B cell (primary cell): ENCODE results near the gene DHRS11.

ENCODE experiments used
- EZH2 ChIP-seq: IDR thresholded peaks from 2 replicates; pipeline ENCODE4 v1.6.1; 2012; ENCODE audit warnings: borderline replicate concordance, low read depth, mild to moderate bottlenecking, moderate library complexity, low read length; ENCODE audit not compliant: insufficient read depth, poor library complexity, severe bottlenecking
- TF ChIP-seq, protein P1 (sequence below): fragments of 200-600 bp; IDR thresholded peaks from one replicate; pipeline ENCODE4 v1.8.0; 2022; ENCODE audit warnings: antibody characterized with exemption, mild to moderate bottlenecking

- TF ChIP-seq, protein P1, sequence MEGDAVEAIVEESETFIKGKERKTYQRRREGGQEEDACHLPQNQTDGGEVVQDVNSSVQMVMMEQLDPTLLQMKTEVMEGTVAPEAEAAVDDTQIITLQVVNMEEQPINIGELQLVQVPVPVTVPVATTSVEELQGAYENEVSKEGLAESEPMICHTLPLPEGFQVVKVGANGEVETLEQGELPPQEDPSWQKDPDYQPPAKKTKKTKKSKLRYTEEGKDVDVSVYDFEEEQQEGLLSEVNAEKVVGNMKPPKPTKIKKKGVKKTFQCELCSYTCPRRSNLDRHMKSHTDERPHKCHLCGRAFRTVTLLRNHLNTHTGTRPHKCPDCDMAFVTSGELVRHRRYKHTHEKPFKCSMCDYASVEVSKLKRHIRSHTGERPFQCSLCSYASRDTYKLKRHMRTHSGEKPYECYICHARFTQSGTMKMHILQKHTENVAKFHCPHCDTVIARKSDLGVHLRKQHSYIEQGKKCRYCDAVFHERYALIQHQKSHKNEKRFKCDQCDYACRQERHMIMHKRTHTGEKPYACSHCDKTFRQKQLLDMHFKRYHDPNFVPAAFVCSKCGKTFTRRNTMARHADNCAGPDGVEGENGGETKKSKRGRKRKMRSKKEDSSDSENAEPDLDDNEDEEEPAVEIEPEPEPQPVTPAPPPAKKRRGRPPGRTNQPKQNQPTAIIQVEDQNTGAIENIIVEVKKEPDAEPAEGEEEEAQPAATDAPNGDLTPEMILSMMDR, result no peak
- no peak for TF ChIP-seq EZH2
Measured at GRCh38 chr17:36608280-36608679, 16.6 kb downstream of the DHRS11 start.
